Heart right ventricle (tissue), 16 donors: ENCODE measurements around the gene PDLIM3. TPM values are rescaled to one million over a fixed set of nuclear protein-coding genes. Genes with fewer than 3 reads are reported as not detected.

Source experiments
- ATAC-seq, 8 donors: fragments of 200-7000 bp; cut with Tn5 transposase; one replicate each; pipeline ENCODE4 v1.9.1; 2020; ENCODE audit warnings: mild to moderate bottlenecking in 8 of 8, moderate library complexity in 8 of 8, moderate number of reproducible peaks in 1 of 8
- DNase-seq, 2 donors: peaks; one replicate each; pipeline ENCODE4 v3.0.0-alpha.2; 2020
- H3K27ac ChIP-seq, 10 donors: fragments of 200-600 bp; sonication (generic) in 2 of 10; one replicate each; pipeline versions ENCODE4 v1.5.0 to v1.8.0; 2020 to 2022; ENCODE audit warnings: mild to moderate bottlenecking in 3 of 10
- H3K27me3 ChIP-seq, 7 donors: fragments of 200-600 bp; one replicate each; pipeline ENCODE4 v1.8.0; 2021 to 2022; ENCODE audit warnings: mild to moderate bottlenecking in 2 of 7
- H3K36me3 ChIP-seq, 9 donors: fragments of 200-600 bp; sonication (generic) in 1 of 9; one replicate each; pipeline versions ENCODE4 v1.5.0 to v1.8.0; 2020 to 2022; ENCODE audit warnings: mild to moderate bottlenecking in 2 of 9
- H3K4me1 ChIP-seq, 9 donors: fragments of 200-600 bp; sonication (generic) in 1 of 9; one replicate each; pipeline versions ENCODE4 v1.5.0 to v1.8.0; 2020 to 2022; ENCODE audit warnings: mild to moderate bottlenecking in 4 of 9
- H3K4me3 ChIP-seq, 10 donors: fragments of 200-600 bp; sonication (generic) in 2 of 10; one replicate each; pipeline versions ENCODE4 v1.5.0 to v1.8.0; 2020 to 2022; ENCODE audit warnings: mild to moderate bottlenecking in 7 of 10, moderate library complexity in 2 of 10
- H3K9me3 ChIP-seq, 11 donors: fragments of 200-600 bp in 10 of 11; sonication (generic) in 2 of 11; one replicate each; pipeline versions ENCODE4 v1.5.0 to v1.8.0; 2013 to 2022; ENCODE audit warnings: mild to moderate bottlenecking in 2 of 11, control low read depth in 1 of 11, moderate library complexity in 1 of 11
- WGBS, 2 donors: extraction: QIAGEN DNeasy Blood & Tissue Kit; methylation state at CpG; one replicate each; pipeline ENCODE4 v1.1.7; 2013; ENCODE audit warnings: inconsistent platforms in 1 of 2; 5-methylcytosine and 5-hydroxymethylcytosine counted together
- intact Hi-C, 10 donors: fragments of 100-400 bp; cut with DNase I; formaldehyde crosslinking; loops; one replicate each; pipeline versions ENCODE4 v1.11.1 to v1.14.2; 2022
- polyA plus RNA-seq, 2 donors: library from polyadenylated mRNA; stranded (reverse); fragments of 200-250 nt; gene quantifications; one replicate each; pipeline ENCODE4 v1.2.3, GENCODE V29; 2013
- total RNA-seq, 10 donors: library from RNA; stranded (reverse); fragmentation: NEBNext Ultra II Directional in 3 of 10; extraction: Animal tissue kit (Norgen Biotek cat#: 25700) in 3 of 10; gene quantifications; one replicate each; pipeline versions ENCODE4 v1.2.1 to v1.2.4, GENCODE V29; 2021 to 2023
- TF ChIP-seq, protein P1 (sequence below), 9 donors: fragments of 200-600 bp; sonication (generic) in 2 of 9; IDR thresholded peaks; one replicate each; pipeline versions ENCODE4 v1.5.0 to v1.8.0; 2021 to 2022; ENCODE audit warnings: antibody characterized with exemption in 9 of 9, mild to moderate bottlenecking in 5 of 9, moderate library complexity in 1 of 9
- donor health status: Arrhythmogenic right ventricular cardiomyopathy.
- donor health status: ischemic (EF 13 %, LVEDD 7.1; RV severe dilation, severe dysfunction).
- donor health status: healthy with polysubstance abuse.
- donor health status: DM: no; HTN: yes; CAD: no.
- donor health status: DM: no; HTN: no; CAD: no.
- donor health status: ischemic (EF 25% LVEDD 6.9; RV normal size, moderate dysfunction).
- donor health status: ischemic (EF 25% LVEDD 5.7; RV mildly dilated, moderate dysfunction).
- donor health status: healthy.
- donor health status: DM: yes; HTN: yes; CAD: no.
- donor health status: Ischemic cardiomyopathy.
- donor health status: ischemic (EF 35%, LVEDD 5.7; RV mildly dilated, moderate dysfunction).
- donor health status: nonischemic (EF 11% LVEDD 7.7; RV severe dilation, severe dysfunction).
- donor health status: DM: yes; HTN: yes; CAD: no.
- donor health status: PGD.
- donor health status: ischemic (EF 29% LVEDD 5.4; RV normal size, mild dysfunction).
- donor health status: nonischemic (EF 23%, LVEDD 6.1; RV moderate dilation, normal function).

PDLIM3 gene
- total and polyA plus RNA-seq, 12 donors = 112 to 846 (median 292) TPM

DNA sequence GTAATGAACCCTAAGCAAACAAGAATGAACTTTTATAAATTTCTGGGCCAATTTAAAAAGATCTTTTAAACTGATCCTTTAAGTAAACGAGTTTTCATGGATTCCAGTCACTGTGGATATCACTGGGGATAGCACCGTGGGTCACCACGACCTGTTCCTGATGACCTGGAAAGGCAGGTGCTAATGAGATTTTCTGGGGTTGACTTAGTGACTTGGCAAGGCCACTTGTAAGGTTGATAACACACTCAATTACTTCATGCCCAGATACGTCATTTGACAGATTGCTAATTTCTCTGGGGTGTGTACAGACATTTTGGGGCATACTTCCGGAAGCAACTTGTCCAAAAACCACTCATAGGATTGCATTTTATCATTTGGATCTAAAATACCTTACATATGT lies 24.5 kb downstream of the PDLIM3 start:
- DNase-seq = no peak
- Histone ChIP-seq H3K9me3 (no peaks in the 10 kb centered on the region), H3K4me1 (peaks cover 5 to 42% (median 17%) of the 10 kb centered on the region in 9 donors), H3K27me3 (peaks cover 0 to 56% (median 0%) of the 10 kb centered on the region in 7 donors), H3K4me3 (no peak overlapping the region), H3K27ac (peak overlapping the region in 3 of 10 donors; percentile 23 to 53 (median 29)), H3K36me3 (peaks cover 0 to 63% (median 5%) of the 10 kb centered on the region in 9 donors)
- ATAC-seq = peak in 1 of 8 donors; percentile 5
- intact Hi-C loops = no loop called here
- TF ChIP-seq, protein P1, sequence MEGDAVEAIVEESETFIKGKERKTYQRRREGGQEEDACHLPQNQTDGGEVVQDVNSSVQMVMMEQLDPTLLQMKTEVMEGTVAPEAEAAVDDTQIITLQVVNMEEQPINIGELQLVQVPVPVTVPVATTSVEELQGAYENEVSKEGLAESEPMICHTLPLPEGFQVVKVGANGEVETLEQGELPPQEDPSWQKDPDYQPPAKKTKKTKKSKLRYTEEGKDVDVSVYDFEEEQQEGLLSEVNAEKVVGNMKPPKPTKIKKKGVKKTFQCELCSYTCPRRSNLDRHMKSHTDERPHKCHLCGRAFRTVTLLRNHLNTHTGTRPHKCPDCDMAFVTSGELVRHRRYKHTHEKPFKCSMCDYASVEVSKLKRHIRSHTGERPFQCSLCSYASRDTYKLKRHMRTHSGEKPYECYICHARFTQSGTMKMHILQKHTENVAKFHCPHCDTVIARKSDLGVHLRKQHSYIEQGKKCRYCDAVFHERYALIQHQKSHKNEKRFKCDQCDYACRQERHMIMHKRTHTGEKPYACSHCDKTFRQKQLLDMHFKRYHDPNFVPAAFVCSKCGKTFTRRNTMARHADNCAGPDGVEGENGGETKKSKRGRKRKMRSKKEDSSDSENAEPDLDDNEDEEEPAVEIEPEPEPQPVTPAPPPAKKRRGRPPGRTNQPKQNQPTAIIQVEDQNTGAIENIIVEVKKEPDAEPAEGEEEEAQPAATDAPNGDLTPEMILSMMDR (IDR thresholded peaks at IDR 0.05) = no peak
- 66 to 72% methylated on average over 5 of the region's 5 CpGs for WGBS, 2 donors

DNA sequence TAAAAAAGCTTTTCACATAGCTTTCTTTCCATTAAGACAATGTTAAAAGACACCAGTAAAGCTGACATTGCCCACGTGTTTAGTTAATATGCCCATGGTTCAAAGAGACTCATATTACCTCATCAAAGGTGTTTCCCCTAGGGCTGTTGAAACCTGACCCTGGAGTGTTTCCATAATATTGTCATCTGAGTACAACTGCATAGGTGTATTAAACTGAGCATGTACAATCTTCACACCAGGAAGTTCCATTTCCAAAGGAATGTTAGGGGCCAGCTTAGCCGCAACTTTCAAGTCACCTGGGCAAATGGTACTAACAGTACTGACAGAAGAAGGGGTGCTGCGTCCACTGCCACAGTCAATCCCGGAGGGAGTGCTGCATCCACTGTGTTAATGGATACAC lies 27.1 kb downstream of the PDLIM3 start:
- H3K27me3 ChIP-seq = peaks cover 0 to 35% (median 0%) of the 10 kb centered on the region in 7 donors
- intact Hi-C loops = loop anchor here in 1 of 10 donors (5.0 kb wide), 1 partner anchor 36 kb away; the partner anchor contains the start of gene CCDC110
- H3K4me1 ChIP-seq = peaks cover 0 to 33% (median 10%) of the 10 kb centered on the region in 9 donors
- H3K4me3 ChIP-seq = no peak overlapping the region
- peaks cover 0 to 58% (median 5%) of the 10 kb centered on the region in 9 donors for H3K36me3 ChIP-seq
- 78% methylated on average over 4 of the region's 4 CpGs for WGBS, 2 donors
- H3K27ac ChIP-seq = no peak overlapping the region
- DNase-seq = no peak
- TF ChIP-seq, protein P1 (IDR thresholded peaks at IDR 0.05) = no peak
- ATAC-seq = no peak
- no peaks in the 10 kb centered on the region for H3K9me3 ChIP-seq

DNA sequence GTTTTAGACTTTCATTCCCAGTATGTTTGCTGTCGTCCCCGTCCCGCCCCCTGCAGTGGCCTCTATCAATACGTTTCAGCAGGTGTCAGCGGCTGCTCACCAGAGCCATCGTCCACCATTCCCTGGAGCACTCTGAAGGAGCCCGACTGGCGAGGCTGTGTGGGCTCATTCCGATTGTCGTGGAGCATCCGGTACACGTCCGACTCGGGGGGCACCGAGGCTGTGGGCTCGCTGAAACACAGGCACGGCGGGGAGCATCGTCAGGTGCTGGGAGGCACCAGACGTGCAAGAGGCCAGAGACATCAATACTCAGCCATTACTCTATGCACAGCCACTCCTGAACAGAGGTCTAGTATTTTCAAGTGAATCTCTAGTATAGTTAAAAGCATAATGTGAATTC lies 28.9 kb downstream of the PDLIM3 start:
- DNase-seq = no peak
- H3K4me1 ChIP-seq = peaks cover 0 to 20% (median 5%) of the 10 kb centered on the region in 9 donors
- peaks cover 0 to 68% (median 12%) of the 10 kb centered on the region in 9 donors for H3K36me3 ChIP-seq
- peaks cover 0 to 4% (median 0%) of the 10 kb centered on the region in 11 donors for H3K9me3 ChIP-seq
- peak overlapping the region in 2 of 10 donors; percentile 77 to 80 for H3K27ac ChIP-seq
- H3K27me3 ChIP-seq = peaks cover 0 to 17% (median 0%) of the 10 kb centered on the region in 7 donors
- intact Hi-C loops = loop anchor here in 2 of 10 donors (2.0 to 5.0 kb wide), 2 partner anchors 28 to 34 kb away; partner anchors contain the start of gene CCDC110 (in 1 of the 2)
- TF ChIP-seq, protein P1 (IDR thresholded peaks at IDR 0.05) = no peak
- ATAC-seq = peak in 1 of 8 donors; percentile 1
- no peak overlapping the region for H3K4me3 ChIP-seq
- 93 to 96% methylated on average over 20 of the region's 20 CpGs for WGBS, 2 donors

DNA sequence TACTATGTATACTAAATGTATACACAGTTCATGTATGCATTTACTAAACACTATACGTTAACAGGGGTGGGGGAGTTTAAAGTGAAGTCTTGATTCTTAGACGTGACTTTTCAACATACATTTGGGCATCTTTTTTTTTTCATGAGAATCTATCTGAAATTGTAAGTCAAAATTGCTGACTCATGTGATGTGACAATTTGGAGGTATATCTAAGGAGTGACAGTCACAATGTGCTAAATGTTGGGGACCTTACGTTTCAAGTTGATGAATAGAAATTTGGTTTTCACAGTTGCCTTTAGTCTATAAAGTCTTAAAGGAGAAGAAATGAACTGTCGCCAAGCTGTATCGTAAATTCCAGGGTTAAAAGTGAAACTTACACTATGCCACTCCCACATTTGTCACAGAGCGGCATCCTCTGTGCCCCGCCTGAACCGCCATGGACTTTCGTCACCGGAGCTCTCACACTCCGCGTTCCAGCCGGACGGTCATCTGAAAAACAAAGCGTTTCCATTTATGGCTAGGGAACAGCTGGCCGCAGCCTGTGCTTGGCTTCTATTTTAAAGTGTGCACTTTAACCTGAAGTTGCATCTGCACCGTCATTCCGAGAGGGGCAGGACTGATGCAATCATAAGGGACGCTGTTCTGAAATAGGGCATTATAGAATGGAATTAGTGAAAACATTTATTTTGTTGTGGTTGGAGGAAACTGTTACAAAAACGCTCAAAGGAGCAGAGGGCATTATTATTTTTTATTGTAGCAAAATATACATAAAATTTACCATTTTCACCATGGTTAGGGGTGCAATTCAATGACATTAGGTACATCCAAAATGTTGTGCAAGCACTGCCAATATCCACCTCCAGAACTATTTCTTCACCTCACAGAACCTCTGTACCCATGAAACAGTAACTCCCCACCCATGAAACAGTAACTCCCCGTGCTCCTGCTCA lies 30.9 kb downstream of the PDLIM3 start:
- H3K36me3 ChIP-seq = peaks cover 0 to 65% (median 18%) of the 10 kb centered on the region in 9 donors
- peaks cover 0 to 3% (median 0%) of the 10 kb centered on the region in 7 donors for H3K27me3 ChIP-seq
- peaks cover 0 to 16% (median 5%) of the 10 kb centered on the region in 9 donors for H3K4me1 ChIP-seq
- H3K4me3 ChIP-seq = peak overlapping the region in 4 of 10 donors; percentile 15 to 36 (median 22)
- H3K27ac ChIP-seq = peak overlapping the region in 9 of 10 donors; percentile 42 to 87 (median 77)
- ATAC-seq = peak; percentile 88 to 96 (median 90)
- 54 to 56% methylated on average over 21 of the region's 21 CpGs for WGBS, 2 donors
- intact Hi-C loops = loop anchor here in 1 of 10 donors (5.0 kb wide), 1 partner anchor 32 kb away; the partner anchor contains the start of gene CCDC110
- H3K9me3 ChIP-seq = peaks cover 0 to 17% (median 0%) of the 10 kb centered on the region in 11 donors
- DNase-seq = peak; percentile 81 to 88
- TF ChIP-seq, protein P1 (IDR thresholded peaks at IDR 0.05) = peak in 2 of 9 donors; percentile 10 to 11
